GM18868 (cell line): ENCODE data around the gene C1QTNF8.

ENCODE experiments used
- ATAC-seq: cut with Tn5 transposase; IDR thresholded peaks from one replicate; pipeline ENCODE4 v1.9.1; 2021; ENCODE audit warnings: mild to moderate bottlenecking, moderate library complexity; ENCODE audit not compliant: unreplicated experiment

C1QTNF8 gene

GRCh38 chr16:1109648-1110047 is 13.6 kb upstream of the C1QTNF8 start:
- no peak for ATAC-seq

GRCh38 chr16:1108299-1109252 is 12.5 kb upstream of the C1QTNF8 start:
- no peak for ATAC-seq

- ATAC-seq, result no peak
Measured at GRCh38 chr16:1107731-1108130, 11.7 kb upstream of the C1QTNF8 start.

- no peak for ATAC-seq
Measured at GRCh38 chr16:1107141-1107540, 11.1 kb upstream of the C1QTNF8 start.

- no peak for ATAC-seq
Measured at GRCh38 chr16:1106659-1107058, 10.6 kb upstream of the C1QTNF8 start.

GRCh38 chr16:1105888-1106620 is 10.0 kb upstream of the C1QTNF8 start:
- no peak for ATAC-seq

GRCh38 chr16:1103636-1103980 is 7.6 kb upstream of the C1QTNF8 start:
- ATAC-seq, result no peak

GRCh38 chr16:1102921-1103635 is 7.0 kb upstream of the C1QTNF8 start:
- ATAC-seq, result no peak

- no peak for ATAC-seq
Measured at GRCh38 chr16:1102333-1102700, 6.3 kb upstream of the C1QTNF8 start.

GRCh38 chr16:1101573-1102332 is 5.7 kb upstream of the C1QTNF8 start:
- ATAC-seq, result no peak

- no peak for ATAC-seq
Measured at GRCh38 chr16:1101133-1101532, 5.1 kb upstream of the C1QTNF8 start.

GRCh38 chr16:1100084-1100800 is 4.2 kb upstream of the C1QTNF8 start:
- ATAC-seq, result no peak

GRCh38 chr16:1099189-1100083 is 3.4 kb upstream of the C1QTNF8 start:
- ATAC-seq, result no peak

GRCh38 chr16:1098266-1098991 is 2.4 kb upstream of the C1QTNF8 start:
- ATAC-seq, result no peak

- ATAC-seq, result no peak
Measured at GRCh38 chr16:1097800-1098199, 1.8 kb upstream of the C1QTNF8 start.

- no peak for ATAC-seq
Measured at GRCh38 chr16:1097156-1097555, 1.1 kb upstream of the C1QTNF8 start.

- ATAC-seq, result no peak
Measured at GRCh38 chr16:1095450-1096168, 435 bp downstream of the C1QTNF8 start.
